ENCODE results near the gene PRRX1.

PRRX1 gene

DNA sequence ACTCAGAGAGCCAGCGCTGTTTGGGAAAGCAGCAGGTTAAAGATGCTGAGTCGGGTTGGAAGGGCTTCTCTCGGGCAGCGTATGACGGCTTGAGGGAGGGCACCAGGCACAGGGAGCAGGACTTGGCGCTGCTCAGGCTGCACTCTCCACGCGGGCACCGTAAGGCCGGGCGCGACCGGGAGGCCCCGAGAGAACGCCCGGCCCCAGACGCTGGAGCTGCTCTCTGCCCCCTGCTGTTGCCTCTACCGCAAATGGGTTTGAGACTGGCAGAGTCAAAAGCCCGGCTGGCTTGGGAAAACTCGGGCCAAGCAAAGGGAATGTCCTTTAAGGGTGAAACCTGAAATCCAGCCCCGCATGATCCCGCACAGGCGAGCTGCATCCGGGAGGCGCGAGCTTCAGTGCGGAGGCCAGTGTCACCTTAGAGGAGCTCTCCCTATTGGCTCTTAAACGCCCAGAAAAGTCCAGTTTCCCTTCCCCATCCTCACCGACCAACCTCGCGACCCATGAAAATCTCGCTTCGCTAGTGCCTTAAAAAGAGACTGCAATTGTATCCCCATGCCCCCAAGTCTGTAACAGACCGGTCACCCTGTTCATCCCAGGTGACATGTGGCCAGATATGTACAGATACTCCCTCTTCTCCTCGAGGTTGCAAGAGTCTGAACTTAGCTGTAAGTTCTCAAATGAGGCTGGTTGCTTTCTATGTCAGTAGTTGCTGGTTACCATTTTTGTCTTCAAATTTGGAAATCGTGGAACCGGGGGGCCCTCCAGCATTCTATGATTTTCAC is 1.1 kb downstream of the PRRX1 start:
- DNase-seq, result no peak

DNA sequence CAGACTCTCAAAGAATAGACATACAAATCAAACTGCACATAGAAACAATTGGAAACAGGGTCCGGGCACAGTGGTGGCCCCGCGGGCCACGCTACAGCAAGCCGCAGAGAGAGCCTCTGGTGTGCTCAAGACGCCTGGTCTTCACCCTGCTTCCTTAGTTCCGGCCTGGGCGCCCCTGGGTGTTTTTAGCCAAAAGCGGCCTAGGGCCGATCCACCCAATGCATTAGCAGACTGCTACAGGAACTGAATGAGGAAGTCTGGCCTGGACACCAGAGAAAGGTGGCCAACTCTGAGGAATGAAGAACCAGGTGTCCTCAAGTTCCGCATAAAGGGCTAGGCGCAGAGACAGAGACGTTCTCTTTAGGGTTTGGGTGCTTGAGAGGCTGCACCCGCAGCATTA is 1.7 kb downstream of the PRRX1 start:
- no peak for DNase-seq

DNA sequence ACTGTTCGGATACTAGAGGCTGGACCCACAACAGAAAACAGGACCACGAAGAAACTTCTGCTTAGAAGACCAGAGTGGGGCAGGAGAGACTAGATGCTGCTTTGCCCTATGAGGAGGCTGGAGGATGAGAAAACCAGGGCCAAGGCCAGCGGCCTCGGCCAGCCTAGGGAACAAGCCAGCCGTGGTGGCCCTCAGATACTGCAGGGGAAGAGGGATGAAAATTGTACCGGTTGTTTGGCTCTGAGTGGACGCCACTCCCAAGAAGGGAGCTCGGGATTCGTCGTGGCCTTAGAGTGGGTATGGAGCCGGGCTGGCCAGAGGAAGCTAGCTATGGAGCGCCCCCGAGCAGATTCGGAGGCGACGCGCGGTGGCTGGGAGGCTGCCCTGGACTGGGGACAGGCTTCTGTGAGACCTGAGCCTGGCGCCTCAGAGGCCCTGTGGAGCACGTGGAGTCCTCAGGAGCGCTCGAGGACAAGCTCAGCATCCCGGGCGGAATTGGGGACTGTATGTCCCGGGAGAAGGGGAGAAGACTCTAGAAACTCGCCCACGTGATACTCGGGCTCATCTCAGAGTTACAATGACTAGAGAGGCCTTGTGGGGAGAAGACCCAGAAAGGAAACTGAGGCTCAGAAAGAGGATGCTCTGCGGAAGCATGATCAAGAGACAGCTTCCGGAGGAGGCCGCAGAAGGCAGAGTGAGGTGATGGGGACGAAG is 2.8 kb downstream of the PRRX1 start:
- DNase-seq, result no peak

DNA sequence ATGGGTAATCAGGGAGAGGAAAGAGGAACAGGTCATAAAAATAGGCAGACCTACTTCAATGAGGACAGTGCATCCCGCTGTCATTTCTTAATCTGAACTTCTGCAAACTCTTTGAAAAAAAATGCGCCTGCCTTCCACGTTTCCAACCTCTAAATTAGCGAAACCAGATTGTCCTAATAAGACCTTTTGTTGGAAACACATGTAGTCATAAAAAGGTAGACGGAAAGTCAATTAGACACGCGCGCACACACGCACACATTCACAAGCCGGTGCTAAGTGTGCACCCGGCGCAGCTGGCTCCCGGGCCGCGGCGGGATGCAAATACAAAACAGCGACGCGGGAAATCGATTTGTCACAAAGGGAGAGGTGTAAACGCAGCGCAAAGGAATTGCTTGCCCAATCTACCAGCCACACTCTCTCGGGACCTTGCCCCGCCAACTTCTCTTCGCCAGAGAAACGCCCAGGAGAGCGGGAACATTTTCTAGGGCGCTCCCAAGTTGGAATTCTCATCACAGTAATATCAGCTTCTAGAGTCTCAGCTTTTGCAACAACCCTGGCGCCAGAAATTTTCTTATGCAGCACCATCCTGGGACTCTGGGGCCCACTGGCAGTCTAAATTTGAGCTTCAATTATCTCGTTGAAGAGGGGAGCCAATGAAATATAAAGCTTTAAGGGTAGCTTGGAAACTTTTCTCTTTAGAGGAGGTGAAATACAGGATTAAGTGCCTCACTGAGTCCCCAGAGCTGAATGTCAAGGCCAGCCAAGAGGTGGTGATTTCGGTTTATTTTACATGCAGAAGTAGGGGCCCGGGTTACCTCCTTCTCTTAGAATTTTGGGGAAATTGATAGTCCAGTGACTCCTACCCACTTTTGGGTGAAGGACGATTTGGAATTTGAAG is 4.5 kb downstream of the PRRX1 start:
- no peak for DNase-seq

DNA sequence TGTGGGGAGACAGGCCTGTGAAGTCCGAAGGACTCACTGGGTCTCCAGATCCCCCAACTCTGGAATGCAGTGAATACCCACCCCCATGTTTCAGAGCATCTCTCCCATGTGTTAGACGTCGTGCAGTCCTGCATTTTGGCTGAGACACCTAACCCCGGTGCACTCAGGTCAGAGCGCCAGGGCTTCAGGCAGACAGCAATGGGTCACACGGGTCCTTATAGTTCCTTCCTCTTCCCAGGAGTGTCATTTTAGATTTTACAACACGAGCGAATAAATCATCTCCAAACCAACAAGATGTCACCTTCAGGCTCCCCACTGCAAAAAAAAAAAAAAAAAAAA is 5.1 kb downstream of the PRRX1 start:
- DNase-seq, result no peak

DNA sequence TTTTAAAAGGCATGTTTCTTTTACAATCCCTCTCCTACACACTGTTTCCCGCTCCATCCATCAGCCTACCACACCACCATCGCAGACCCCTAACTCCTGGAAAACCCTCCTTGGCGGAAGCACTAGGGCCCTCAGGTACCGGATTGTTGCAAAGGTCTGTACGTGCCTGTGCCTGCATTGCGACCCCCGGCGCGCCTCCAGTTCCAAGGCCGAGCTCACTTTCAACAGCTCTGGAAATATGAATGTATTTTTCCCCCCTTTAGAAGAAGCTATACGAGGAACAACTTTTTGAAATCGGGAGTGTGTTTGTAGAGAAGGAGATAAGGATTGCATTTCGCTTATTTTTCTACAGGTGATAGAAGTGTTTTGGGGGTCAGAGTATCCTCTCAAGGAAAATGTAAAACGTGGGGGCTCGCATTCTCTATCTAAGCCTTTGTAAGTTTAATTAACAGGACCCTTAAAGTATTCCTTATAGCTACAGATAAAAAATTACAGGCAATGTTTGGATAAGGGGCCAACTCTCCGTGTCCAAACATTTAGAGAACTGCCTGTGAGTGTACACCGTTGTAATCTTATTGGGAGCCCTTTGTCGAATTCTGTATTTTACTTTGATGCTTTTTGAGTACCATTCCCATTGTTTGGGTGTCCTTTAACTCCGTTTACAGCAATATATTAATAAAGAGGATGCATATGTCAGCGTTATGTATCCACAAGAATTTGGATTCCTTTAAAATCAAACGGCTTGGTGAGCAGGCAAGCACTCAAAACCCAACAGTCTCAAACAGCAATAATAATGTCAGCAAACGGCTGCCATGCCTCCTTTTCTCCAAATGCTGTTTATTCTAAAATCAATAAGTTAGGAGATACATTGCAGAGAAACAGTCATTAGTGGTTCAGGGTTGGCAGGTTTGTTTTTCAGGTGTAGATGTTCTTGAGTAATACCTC is 5.9 kb downstream of the PRRX1 start:
- DNase-seq, result no peak

DNA sequence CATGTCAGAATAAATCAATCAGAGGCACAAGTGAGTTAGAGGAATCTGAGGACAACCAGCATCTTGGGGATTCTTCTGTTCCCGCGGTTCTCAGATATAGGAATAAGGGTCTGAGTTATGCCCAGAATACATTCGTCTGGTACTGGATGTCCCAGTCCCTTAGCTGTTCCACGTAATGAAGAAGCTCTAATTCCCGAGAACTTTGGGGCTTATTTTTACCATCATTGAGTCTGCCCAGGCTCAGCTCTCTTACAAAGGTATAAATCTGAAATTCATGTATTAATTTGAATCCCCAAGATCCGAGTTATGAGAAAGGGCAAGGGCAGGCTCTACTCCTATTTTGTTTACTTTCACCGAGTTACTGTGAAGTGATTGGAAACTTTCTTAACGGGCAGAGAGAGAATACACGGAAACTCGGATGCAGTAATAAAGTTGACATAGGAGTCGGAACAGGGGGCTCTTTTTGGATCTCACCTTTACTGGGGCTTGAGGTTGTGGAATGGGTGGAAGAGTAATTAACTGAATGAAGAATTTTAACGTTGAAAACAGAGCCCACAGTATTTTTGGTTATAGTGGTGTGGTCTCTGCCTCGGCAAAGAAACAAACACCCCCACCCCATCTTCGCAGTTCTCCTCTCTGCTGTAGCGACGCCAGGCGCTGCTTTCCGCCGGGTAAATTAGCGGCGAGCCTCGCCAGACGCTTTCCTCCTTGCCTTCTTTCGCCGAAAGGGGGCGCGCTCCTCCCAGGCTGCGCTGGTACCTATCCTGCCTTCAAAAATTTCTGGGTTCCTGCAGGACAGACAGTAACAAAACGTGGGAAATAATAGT is 7.1 kb downstream of the PRRX1 start:
- DNase-seq, result no peak

DNA sequence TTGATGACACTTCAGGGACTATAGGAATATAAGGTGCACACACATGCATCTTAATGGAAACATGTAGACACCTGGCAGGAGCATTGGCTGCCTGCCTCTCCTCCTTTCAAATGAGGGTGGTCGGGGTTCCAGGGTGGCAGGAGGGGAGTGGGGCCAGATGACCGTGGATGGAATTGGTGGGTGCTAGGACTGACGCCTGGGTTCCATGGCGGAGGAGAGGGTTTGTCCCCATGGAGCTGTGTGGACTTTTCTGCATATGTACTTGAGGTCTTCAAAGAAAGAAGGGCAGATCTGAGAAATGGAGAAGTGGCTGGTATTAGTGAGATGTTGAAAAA is 7.7 kb downstream of the PRRX1 start:
- DNase-seq, result no peak

DNA sequence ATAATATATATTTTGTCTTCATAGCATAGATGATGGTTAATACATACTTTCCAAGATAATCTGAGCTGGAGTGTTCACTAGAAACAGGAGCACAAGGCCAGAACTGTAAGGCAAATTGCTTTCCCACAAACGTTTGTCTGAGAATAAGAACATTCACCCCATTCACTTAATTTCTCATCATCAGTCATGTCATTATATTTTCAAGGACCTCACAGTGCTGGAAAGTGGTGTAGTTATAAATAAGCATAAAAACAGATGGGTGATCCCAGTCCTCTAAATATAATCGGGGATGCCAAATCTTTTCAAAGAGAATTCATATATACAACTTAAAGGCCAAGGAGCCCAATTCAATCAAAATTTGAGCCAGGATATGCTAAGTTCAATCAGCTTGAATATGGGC is 8.4 kb downstream of the PRRX1 start:
- DNase-seq, result no peak

DNA sequence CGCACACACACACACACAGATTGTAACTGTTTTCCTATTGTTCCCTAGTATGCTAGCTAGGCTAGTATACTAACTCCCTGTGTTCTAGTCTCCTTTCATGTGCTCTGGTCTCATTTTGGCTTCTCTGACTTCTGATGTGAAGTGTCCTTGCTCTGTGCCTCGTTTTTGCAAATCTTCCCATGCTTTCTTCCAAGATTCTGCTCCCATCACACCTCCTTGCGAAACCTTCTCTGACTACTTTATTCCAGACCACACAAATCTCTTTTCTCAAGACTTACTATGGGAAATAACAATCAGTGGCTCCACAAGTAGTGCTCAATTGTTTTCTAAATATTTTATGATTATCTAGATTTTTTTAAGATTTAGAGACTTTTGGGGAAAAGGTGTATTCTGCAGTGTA is 10.3 kb downstream of the PRRX1 start:
- no peak for DNase-seq

DNA sequence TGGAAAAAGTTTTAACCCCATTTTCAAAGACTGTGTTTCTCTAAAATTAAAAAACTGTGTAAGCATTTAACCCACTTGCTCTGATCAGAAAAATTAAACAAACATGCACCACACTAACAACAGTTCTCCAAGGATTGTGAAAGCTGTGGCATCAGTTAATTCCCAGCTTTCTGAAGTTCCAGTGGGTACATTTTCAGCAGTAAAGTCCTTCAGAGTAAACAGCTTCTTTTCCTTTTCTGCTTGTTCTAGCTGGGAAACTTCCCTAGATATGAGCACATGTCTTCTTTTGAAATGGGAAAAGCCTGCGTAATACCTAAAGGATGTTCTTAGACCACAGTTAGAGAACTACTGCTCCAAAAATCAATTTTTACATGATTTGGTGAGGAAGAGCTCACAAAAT is 11.1 kb downstream of the PRRX1 start:
- DNase-seq, result no peak

DNA sequence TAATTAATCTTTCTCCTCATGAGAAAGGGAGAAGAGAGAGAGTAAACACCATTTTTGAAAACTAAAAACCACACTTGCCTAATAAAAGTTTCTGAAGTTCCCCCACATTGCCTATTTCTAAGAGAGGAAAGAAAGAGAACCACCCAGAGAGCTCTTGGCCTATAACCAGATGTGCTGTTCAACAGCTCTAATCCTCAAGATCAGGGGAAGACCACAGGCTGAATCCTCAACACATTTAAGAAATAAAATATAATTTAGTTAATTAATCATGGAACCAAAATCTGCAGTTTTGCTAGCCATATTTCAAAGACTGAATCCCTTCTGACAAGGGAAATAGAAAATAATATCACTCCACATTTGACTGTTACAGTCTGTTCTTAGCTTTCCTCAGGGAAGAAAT is 11.9 kb downstream of the PRRX1 start:
- no peak for DNase-seq

DNA sequence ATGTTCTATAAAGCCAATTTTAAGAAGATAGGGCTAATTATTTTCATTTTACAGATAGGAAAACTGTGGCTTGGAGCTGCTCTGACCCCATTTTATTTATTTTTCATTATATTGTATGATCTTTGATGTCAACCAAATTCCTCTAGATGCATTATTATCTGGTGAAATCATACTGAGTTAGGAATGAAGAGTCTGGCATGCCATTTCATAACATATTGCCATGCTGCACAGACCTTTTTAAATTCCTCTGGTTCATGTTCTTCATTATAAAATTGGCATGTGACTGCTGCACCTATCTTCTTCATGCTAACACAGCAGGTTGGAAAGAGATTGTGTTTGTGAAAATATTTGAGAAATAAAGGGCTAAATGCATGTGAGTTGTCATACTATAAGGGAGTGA is 12.7 kb downstream of the PRRX1 start:
- no peak for DNase-seq

DNA sequence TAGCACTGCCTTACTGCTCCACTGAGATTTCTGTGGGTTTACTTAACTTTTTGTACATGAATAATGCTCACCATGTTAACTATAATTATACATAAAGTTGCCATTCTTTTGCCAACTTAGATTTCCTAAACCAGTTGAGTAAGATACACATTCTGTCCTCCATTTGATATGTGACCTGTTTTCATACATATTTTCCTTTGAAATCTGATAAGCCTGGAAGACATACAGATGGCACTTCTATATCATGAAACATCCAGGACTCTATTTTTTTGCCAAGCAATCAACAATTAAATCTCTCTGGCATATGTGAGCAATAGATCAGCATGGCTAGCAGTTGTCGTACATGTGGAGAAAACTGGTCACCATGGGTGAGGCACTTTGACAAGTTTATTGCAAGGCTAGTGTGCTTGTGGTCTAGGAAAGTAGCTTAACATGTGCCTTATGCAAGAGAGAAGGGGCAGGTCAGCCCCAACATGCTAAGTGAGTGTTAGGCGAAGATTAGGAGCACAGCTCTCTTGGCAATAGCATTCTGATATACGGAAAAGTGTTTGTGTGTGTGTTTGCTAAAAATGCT is 14.2 kb downstream of the PRRX1 start:
- no peak for DNase-seq

DNA sequence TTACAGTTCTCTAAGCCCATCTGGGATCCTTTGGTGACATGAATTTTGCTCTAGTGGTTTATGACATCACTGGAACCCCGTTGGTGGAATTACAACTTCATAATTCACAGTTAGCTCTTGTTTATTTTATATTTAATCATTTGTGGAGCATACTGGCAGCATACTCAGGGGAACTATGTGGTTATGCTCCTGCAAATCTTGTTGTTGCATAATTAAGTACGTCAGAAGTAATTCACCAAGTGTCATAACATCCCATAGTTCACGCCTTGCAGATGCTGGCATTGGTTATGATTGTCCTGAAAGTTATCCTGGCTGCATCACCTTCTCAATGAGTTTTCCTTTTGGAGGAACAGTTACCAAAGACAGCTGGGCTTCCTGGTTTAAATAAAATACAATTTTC is 16.5 kb downstream of the PRRX1 start:
- DNase-seq, result no peak

DNA sequence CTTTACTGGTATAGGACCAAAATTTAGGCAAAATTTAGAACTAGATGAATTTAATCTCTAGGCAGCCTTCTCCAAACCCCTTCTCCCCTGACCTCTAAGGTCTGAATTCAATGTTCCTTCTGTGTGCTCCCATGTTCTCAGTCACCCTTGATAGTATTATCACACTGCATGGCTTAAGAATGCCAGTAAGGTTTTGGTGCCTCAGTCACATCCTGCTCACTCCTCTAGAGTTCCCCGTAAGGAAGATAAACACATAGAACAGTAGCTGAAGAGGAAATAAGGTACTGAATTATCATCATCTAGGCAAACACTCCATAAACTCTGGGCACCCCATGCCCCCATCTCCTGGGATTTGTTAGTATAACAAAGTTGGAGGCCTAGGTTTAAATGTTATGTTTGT is 18.2 kb downstream of the PRRX1 start:
- DNase-seq, result no peak

DNA sequence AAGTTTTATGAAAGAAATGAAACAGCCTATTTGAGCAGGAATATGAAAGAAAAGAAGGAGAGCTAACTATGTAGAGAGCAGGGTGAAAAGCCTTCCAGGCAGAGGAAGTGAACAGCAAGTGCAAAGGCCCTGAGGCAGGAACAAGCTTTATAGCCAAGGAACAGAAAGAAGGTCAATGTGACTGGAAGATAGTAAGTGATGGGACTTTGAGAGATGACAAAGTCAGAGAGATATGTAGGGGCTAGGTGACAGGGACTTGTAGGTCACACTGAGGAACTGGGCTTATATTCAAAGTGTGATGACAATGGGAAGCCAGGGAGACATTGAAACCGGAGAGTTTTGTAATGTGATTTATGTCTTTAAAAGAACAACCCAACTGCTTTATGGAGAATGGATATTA is 18.9 kb downstream of the PRRX1 start:
- DNase-seq, result no peak

DNA sequence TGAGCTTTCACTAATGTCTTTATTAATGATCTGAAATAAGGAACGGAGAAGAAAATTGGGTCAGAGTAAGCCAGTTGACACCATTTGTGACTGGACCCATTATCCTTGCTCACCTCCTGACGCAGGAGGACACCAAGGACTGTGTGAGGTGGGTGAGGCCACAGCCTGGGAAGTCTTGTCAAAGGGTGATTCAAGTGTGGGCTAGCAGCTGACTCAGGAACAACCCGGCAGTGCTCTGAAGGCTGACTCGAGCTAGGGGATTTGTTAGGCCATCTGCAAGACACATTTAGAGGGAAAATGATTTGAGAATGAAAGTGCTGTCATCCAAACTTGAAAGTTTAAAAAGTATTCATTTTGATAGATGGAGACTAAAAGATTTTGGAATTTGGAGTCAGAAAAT is 21.2 kb downstream of the PRRX1 start:
- no peak for DNase-seq

DNA sequence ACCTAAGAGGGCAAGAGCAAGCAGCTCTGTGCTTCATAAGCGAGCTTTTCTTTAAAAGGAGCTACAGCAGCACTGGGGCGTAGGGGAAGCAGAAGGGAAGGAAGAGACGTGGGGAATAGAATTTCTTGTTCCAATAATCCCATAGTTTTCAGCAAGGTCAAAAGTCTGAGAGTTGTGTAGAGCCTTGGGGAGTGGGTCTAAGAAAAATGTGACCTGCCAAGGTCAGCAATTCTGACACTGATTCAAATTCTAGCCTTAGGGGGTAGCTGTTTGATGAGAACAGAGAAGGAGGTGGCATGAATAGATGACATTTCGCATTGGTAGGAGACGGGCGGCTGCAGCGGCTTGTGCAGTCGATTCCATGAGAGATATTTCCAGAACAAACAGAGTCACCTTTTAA is 22.4 kb downstream of the PRRX1 start:
- no peak for DNase-seq

DNA sequence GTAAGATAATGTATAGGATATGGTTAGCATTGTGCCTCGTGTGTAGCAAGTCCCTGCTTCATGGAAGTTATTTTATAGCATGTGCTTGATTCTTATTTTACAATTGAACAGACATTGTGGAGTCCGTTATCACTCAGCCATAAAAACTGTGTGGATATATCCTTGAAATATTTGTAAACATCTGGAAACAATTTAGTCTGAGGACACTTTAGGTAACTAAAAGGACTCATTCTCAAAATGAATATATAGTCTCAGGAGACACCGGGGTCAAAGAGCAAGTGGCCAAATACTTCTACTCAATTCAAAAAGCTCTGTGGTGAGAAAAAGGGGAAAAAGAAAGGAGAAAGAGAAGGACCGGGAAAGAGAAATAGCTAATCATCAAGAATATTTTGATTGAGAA is 23.7 kb downstream of the PRRX1 start:
- DNase-seq, result no peak

DNA sequence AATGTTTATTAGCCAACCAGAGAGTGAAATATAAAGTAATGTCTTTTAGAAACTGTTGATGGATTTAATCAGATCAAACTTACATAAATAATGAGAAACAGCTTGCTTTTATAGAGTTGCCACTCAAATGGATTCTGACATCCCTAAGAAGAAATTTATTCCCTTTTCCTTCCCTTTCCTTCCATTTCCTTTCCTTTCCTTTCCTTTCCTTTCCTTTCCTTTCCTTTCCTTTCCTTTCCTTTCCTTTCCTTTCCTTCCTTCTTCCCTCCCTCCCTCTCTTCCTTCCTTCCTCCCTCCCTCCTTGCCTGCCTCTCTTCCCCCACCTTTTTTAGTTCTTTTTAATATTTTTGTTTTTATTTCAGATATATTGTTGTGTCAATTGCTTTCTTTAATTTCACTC is 27.3 kb downstream of the PRRX1 start:
- no peak for DNase-seq
